ENCODE measurements around the gene VSX2. TPM values are rescaled to one million over a fixed set of nuclear protein-coding genes. Genes with fewer than 3 reads are reported as not detected.
A peak's percentile ranks its signal among the peaks of the same experiment; 100 is the strongest.

The VSX2 gene
- total RNA-seq, 2 donors from 2014 or later: not detected

DNA sequence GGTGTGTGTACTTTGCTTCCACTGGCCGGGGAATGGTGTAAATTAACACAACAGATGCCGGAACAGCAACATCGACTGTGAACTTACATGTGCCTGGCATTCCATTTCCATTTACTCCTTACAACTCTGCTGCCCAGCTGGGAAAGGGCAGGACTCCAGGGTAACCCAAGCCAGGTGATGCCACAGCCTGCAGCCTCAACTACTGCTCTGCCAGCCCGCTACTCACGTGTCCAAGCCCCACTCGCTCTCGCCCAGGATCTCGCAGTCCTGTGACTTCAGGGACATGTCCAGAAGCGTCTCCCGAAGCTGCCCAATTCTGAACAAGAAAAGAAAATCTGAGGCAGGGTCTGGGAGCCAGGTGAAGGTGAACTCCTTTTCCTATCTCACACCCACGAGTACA is 52.8 kb downstream of the VSX2 start:
- ATAC-seq (ENCODE audit: insufficient number of reproducible peaks, low FRiP score, low read depth): no peak
- H3K36me3 ChIP-seq: peaks cover 68% of the 10 kb centered on the region

DNA sequence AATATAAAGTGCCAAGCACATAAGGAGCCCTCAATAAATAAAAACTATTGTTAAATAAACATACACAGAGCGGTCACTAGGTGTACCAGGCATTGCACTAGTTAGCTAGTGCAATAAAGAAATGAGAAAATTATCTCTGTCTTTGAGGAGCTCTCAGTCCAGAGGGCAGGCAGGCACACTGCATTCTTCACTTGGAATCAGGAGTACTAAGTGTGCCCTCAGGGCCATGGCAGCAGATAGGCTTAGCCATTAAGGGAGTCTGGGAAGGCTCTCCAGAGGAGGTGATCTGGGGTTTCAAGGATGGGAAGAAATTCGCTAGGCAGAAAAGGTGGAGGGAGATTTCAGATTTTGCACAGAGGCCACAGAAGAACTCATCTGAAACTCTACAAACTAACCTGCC is 54.4 kb downstream of the VSX2 start:
- H3K4me1 ChIP-seq (ENCODE audit: control insufficient read depth in 1 of 2, low read depth in 2 of 2): no peaks in the 10 kb centered on the region
- ATAC-seq (ENCODE audit: insufficient number of reproducible peaks, low FRiP score, low read depth): no peak
- H3K9me3 ChIP-seq: no peaks in the 10 kb centered on the region
- DNase-seq (ENCODE audit: low spot score): no peak
- H3K27me3 ChIP-seq (replicated peaks; ENCODE audit: insufficient read depth): no peaks in the 10 kb centered on the region
- peaks cover 64% of the 10 kb centered on the region for H3K36me3 ChIP-seq
- no peak overlapping the region for H3K4me3 ChIP-seq
- no peak for TF ChIP-seq CTCF (IDR thresholded peaks at IDR 0.05)
- H3K27ac ChIP-seq: no peak overlapping the region

More for the DNA sequence above, 52.8 kb downstream of the VSX2 start:
- H3K4me3 ChIP-seq: no peak overlapping the region
- no peaks in the 10 kb centered on the region for H3K4me1 ChIP-seq (ENCODE audit: control insufficient read depth in 1 of 2, low read depth in 2 of 2)
- H3K27me3 ChIP-seq (replicated peaks; ENCODE audit: insufficient read depth): no peaks in the 10 kb centered on the region
- TF ChIP-seq CTCF (IDR thresholded peaks at IDR 0.05): no peak
- no peak overlapping the region for H3K27ac ChIP-seq
- DNase-seq (ENCODE audit: low spot score): no peak
- no peaks in the 10 kb centered on the region for H3K9me3 ChIP-seq

- no peak overlapping the region for H3K27ac ChIP-seq
- H3K27me3 ChIP-seq (replicated peaks; ENCODE audit: insufficient read depth): no peaks in the 10 kb centered on the region
- H3K4me1 ChIP-seq (ENCODE audit: control insufficient read depth in 1 of 2, low read depth in 2 of 2): peaks cover 0 to 2% of the 10 kb centered on the region in 2 donors
- no peak overlapping the region for H3K4me3 ChIP-seq
- DNase-seq (ENCODE audit: low spot score) (no peak), ATAC-seq (ENCODE audit: insufficient number of reproducible peaks, low FRiP score, low read depth) (no peak)
- TF ChIP-seq CTCF (IDR thresholded peaks at IDR 0.05): no peak
- no peaks in the 10 kb centered on the region for H3K9me3 ChIP-seq
- H3K36me3 ChIP-seq: peaks cover 50% of the 10 kb centered on the region
These were observed 56.8 kb downstream of the VSX2 start for GRCh38 chr14:74296037-74296467.

- TF ChIP-seq CTCF (IDR thresholded peaks at IDR 0.05): no peak
- no peaks in the 10 kb centered on the region for H3K27me3 ChIP-seq (replicated peaks; ENCODE audit: insufficient read depth)
- H3K36me3 ChIP-seq: peaks cover 34% of the 10 kb centered on the region
- H3K27ac ChIP-seq: no peak overlapping the region
- peaks cover 7 to 10% of the 10 kb centered on the region in 2 donors for H3K4me1 ChIP-seq (ENCODE audit: control insufficient read depth in 1 of 2, low read depth in 2 of 2)
- ATAC-seq (ENCODE audit: insufficient number of reproducible peaks, low FRiP score, low read depth) (no peak), DNase-seq (ENCODE audit: low spot score) (no peak)
- no peaks in the 10 kb centered on the region for H3K9me3 ChIP-seq
- no peak overlapping the region for H3K4me3 ChIP-seq
These were observed 58.7 kb downstream of the VSX2 start for GRCh38 chr14:74297986-74298385.

- DNase-seq (ENCODE audit: low spot score) (no peak), ATAC-seq (ENCODE audit: insufficient number of reproducible peaks, low FRiP score, low read depth) (no peak)
- no peak overlapping the region for H3K4me3 ChIP-seq
- H3K4me1 ChIP-seq (ENCODE audit: control insufficient read depth in 1 of 2, low read depth in 2 of 2): peaks cover 7 to 18% of the 10 kb centered on the region in 2 donors
- H3K27me3 ChIP-seq (replicated peaks; ENCODE audit: insufficient read depth): no peaks in the 10 kb centered on the region
- no peaks in the 10 kb centered on the region for H3K9me3 ChIP-seq
- H3K36me3 ChIP-seq: peaks cover 32% of the 10 kb centered on the region
- H3K27ac ChIP-seq: peak overlapping the region in 1 of 2 donors; percentile 37
- no peak for TF ChIP-seq CTCF (IDR thresholded peaks at IDR 0.05)
These were observed 59.9 kb downstream of the VSX2 start for GRCh38 chr14:74299061-74299545.

All from thoracic aorta (tissue), 2 donors.